ENCODE measurements around the gene TH. TPM values are rescaled to one million over a fixed set of nuclear protein-coding genes. Genes with fewer than 3 reads are reported as not detected.
"Not testable (repeated sequence)": the region's sequence is repeated elsewhere in the genome, so short reads cannot be mapped to it uniquely, and the experiment has no call there.

Gene TH
- total RNA-seq, 1 donor from 2014 or later: not detected

GRCh38 chr11:2198621-2199365 is 27.2 kb upstream of the TH start:
- no peak for DNase-seq (ENCODE audit: low read depth)
- Histone ChIP-seq H3K4me3 (ENCODE audit: low read depth, low read length) (no peak overlapping the region), H3K27me3 (ENCODE audit: control insufficient read depth, insufficient read depth, low read length) (peaks cover 17% of the 10 kb centered on the region), H3K36me3 (ENCODE audit: control insufficient read depth, insufficient read depth, low read length) (no peaks in the 10 kb centered on the region)
- no peak for TF ChIP-seq CTCF (IDR thresholded peaks at IDR 0.05; ENCODE audit: insufficient read depth, low read length, poor library complexity, severe bottlenecking)

- no peak for TF ChIP-seq CTCF (IDR thresholded peaks at IDR 0.05; ENCODE audit: insufficient read depth, low read length, poor library complexity, severe bottlenecking)
- DNase-seq (ENCODE audit: low read depth): no peak
- H3K27me3 ChIP-seq (ENCODE audit: control insufficient read depth, insufficient read depth, low read length): peaks cover 17% of the 10 kb centered on the region
- no peak overlapping the region for H3K4me3 ChIP-seq (ENCODE audit: low read depth, low read length)
- no peaks in the 10 kb centered on the region for H3K36me3 ChIP-seq (ENCODE audit: control insufficient read depth, insufficient read depth, low read length)
Observed at GRCh38 chr11:2197771-2198520, 26.3 kb upstream of the TH start.

GRCh38 chr11:2196970-2197770 is 25.6 kb upstream of the TH start:
- DNase-seq (ENCODE audit: low read depth): no peak
- Histone ChIP-seq H3K27me3 (ENCODE audit: control insufficient read depth, insufficient read depth, low read length) (peaks cover 17% of the 10 kb centered on the region), H3K4me3 (ENCODE audit: low read depth, low read length) (no peak overlapping the region), H3K36me3 (ENCODE audit: control insufficient read depth, insufficient read depth, low read length) (no peaks in the 10 kb centered on the region)
- peak; percentile 98 for TF ChIP-seq CTCF (IDR thresholded peaks at IDR 0.05; ENCODE audit: insufficient read depth, low read length, poor library complexity, severe bottlenecking)

GRCh38 chr11:2195756-2196088 is 24.1 kb upstream of the TH start:
- no peak for TF ChIP-seq CTCF (IDR thresholded peaks at IDR 0.05; ENCODE audit: insufficient read depth, low read length, poor library complexity, severe bottlenecking)
- Histone ChIP-seq H3K4me3 (ENCODE audit: low read depth, low read length) (no peak overlapping the region), H3K36me3 (ENCODE audit: control insufficient read depth, insufficient read depth, low read length) (no peaks in the 10 kb centered on the region), H3K27me3 (ENCODE audit: control insufficient read depth, insufficient read depth, low read length) (peaks cover 23% of the 10 kb centered on the region)
- no peak for DNase-seq (ENCODE audit: low read depth)

- H3K27me3 ChIP-seq (ENCODE audit: control insufficient read depth, insufficient read depth, low read length): peaks cover 28% of the 10 kb centered on the region
- TF ChIP-seq CTCF (IDR thresholded peaks at IDR 0.05; ENCODE audit: insufficient read depth, low read length, poor library complexity, severe bottlenecking): peak; percentile 98
- no peak overlapping the region for H3K4me3 ChIP-seq (ENCODE audit: low read depth, low read length)
- DNase-seq (ENCODE audit: low read depth): no peak
- no peaks in the 10 kb centered on the region for H3K36me3 ChIP-seq (ENCODE audit: control insufficient read depth, insufficient read depth, low read length)
Observed at GRCh38 chr11:2194877-2195755, 23.5 kb upstream of the TH start.

GRCh38 chr11:2193888-2194595 is 22.4 kb upstream of the TH start:
- H3K36me3 ChIP-seq (ENCODE audit: control insufficient read depth, insufficient read depth, low read length); H3K4me3 ChIP-seq (ENCODE audit: low read depth, low read length); DNase-seq (ENCODE audit: low read depth): not testable (repeated sequence)
- peaks cover 28% of the 10 kb centered on the region for H3K27me3 ChIP-seq (ENCODE audit: control insufficient read depth, insufficient read depth, low read length)
